Spinal cord (tissue), 10 donors: ENCODE data around the gene MAPK6. TPM values are rescaled to one million over a fixed set of nuclear protein-coding genes. Genes with fewer than 3 reads are reported as not detected.
"Not testable (repeated sequence)": the region's sequence is repeated elsewhere in the genome, so short reads cannot be mapped to it uniquely, and the experiment has no call there.

Experiments
- DNase-seq, 6 donors: peaks; one replicate each; pipeline versions ENCODE4 v3.0.0 to v3.0.0-alpha.2; 2013 to 2015; ENCODE audit warnings: low spot score in 6 of 6, low read depth in 4 of 6
- H3K27ac ChIP-seq: one replicate; pipeline ENCODE4 v1.5.1; 2013; ENCODE audit warnings: low read depth, low read length, control low read depth
- H3K27me3 ChIP-seq: one replicate; pipeline ENCODE4 v1.6.1; 2013; ENCODE audit warnings: low read length; ENCODE audit not compliant: control insufficient read depth, insufficient read depth
- H3K36me3 ChIP-seq: one replicate; pipeline ENCODE4 v1.6.1; 2013; ENCODE audit warnings: low read length; ENCODE audit not compliant: control insufficient read depth, insufficient read depth
- H3K4me1 ChIP-seq: one replicate; pipeline ENCODE4 v1.6.1; 2013; ENCODE audit warnings: low read length; ENCODE audit not compliant: control insufficient read depth, insufficient read depth
- H3K4me3 ChIP-seq: one replicate; pipeline ENCODE4 v1.5.1; 2013; ENCODE audit warnings: low read depth, low read length, control low read depth
- H3K9me3 ChIP-seq: one replicate; pipeline ENCODE4 v1.6.1; 2013; ENCODE audit warnings: low read length; ENCODE audit not compliant: control insufficient read depth, insufficient read depth
- WGBS: methylation state at CpG from one replicate; pipeline ENCODE4 v1.1.5; 2013; ENCODE audit warnings: missing lambda C conversion rate; ENCODE audit not compliant: insufficient coverage; 5-methylcytosine and 5-hydroxymethylcytosine counted together
- polyA plus RNA-seq, 2 donors: library from polyadenylated mRNA; unstranded; fragments of 120-200 nt; gene quantifications; one replicate each; pipeline ENCODE4 v1.2.1, GENCODE V29; 2013; ENCODE audit not compliant: insufficient read length in 2 of 2
- total RNA-seq, 2 donors: library from RNA; depleted of rRNA in 1 of 2; stranded (reverse); fragments of 120-200 nt in 1 of 2; fragments of >200 nt in 1 of 2; gene quantifications; one replicate each; pipeline versions ENCODE4 v1.2.3 to v1.2.4, GENCODE V29; 2013 to 2014
- donor health status: healthy.

Gene MAPK6
- total and polyA plus RNA-seq, 4 donors: 36.5 to 85.9 (median 64.3) TPM

- Histone ChIP-seq H3K27ac (no peak overlapping the region), H3K4me1 (peaks cover 3% of the 10 kb centered on the region), H3K27me3 (no peaks in the 10 kb centered on the region), H3K9me3 (no peaks in the 10 kb centered on the region), H3K4me3 (no peak overlapping the region), H3K36me3 (no peaks in the 10 kb centered on the region)
- DNase-seq: no peak
Observed at GRCh38 chr15:52085299-52085698, 66.3 kb downstream of the MAPK6 start.

- H3K27me3 ChIP-seq: no peaks in the 10 kb centered on the region
- no peak for DNase-seq
- H3K9me3 ChIP-seq: no peaks in the 10 kb centered on the region
- H3K4me3 ChIP-seq: no peak overlapping the region
- H3K4me1 ChIP-seq: peaks cover 3% of the 10 kb centered on the region
- no peaks in the 10 kb centered on the region for H3K36me3 ChIP-seq
- 100% methylated on average over 1 of the region's 5 CpGs for WGBS
- no peak overlapping the region for H3K27ac ChIP-seq
Observed at GRCh38 chr15:52086011-52086786, 67.2 kb downstream of the MAPK6 start.

- Histone ChIP-seq H3K27me3 (no peaks in the 10 kb centered on the region), H3K9me3 (no peaks in the 10 kb centered on the region), H3K27ac (no peak overlapping the region), H3K4me3 (no peak overlapping the region), H3K4me1 (no peaks in the 10 kb centered on the region), H3K36me3 (no peaks in the 10 kb centered on the region)
- no peak for DNase-seq
Observed at GRCh38 chr15:52090193-52090592, 71.2 kb downstream of the MAPK6 start.

- 80% methylated on average over 2 of the region's 4 CpGs for WGBS
- DNase-seq: no peak
- Histone ChIP-seq H3K27me3 (no peaks in the 10 kb centered on the region), H3K4me3 (no peak overlapping the region), H3K9me3 (no peaks in the 10 kb centered on the region), H3K36me3 (no peaks in the 10 kb centered on the region), H3K27ac (no peak overlapping the region), H3K4me1 (no peaks in the 10 kb centered on the region)
Observed at GRCh38 chr15:52093167-52093538, 74.1 kb downstream of the MAPK6 start.

- no peaks in the 10 kb centered on the region for H3K36me3 ChIP-seq
- H3K4me3 ChIP-seq: no peak overlapping the region
- H3K27me3 ChIP-seq: no peaks in the 10 kb centered on the region
- no peak for DNase-seq
- no peak overlapping the region for H3K27ac ChIP-seq
- 86% methylated on average over 10 of the region's 12 CpGs for WGBS
- H3K9me3 ChIP-seq: no peaks in the 10 kb centered on the region
- no peaks in the 10 kb centered on the region for H3K4me1 ChIP-seq
Observed at GRCh38 chr15:52093539-52094510, 74.8 kb downstream of the MAPK6 start.

GRCh38 chr15:52094811-52095584 is 76.0 kb downstream of the MAPK6 start:
- Histone ChIP-seq H3K9me3 (no peaks in the 10 kb centered on the region), H3K4me1 (no peaks in the 10 kb centered on the region), H3K4me3 (no peak overlapping the region), H3K27me3 (no peaks in the 10 kb centered on the region), H3K27ac (no peak overlapping the region), H3K36me3 (no peaks in the 10 kb centered on the region)
- no peak for DNase-seq
- WGBS: 92% methylated on average over 10 of the region's 12 CpGs

GRCh38 chr15:52095597-52096262 is 76.7 kb downstream of the MAPK6 start:
- Histone ChIP-seq H3K27me3 (no peaks in the 10 kb centered on the region), H3K9me3 (no peaks in the 10 kb centered on the region), H3K4me1 (no peaks in the 10 kb centered on the region), H3K27ac (no peak overlapping the region), H3K4me3 (no peak overlapping the region), H3K36me3 (no peaks in the 10 kb centered on the region)
- no peak for DNase-seq
- WGBS: no CpG with 5 or more reads among the region's 4 CpGs

- H3K4me1 ChIP-seq, H3K9me3 ChIP-seq, H3K27me3 ChIP-seq, H3K36me3 ChIP-seq, H3K27ac ChIP-seq, DNase-seq, H3K4me3 ChIP-seq: not testable (repeated sequence)
- no CpG with 5 or more reads among the region's 9 CpGs for WGBS
Observed at GRCh38 chr15:52096536-52096935, 77.5 kb downstream of the MAPK6 start.

- DNase-seq: no peak
- H3K27me3 ChIP-seq: no peaks in the 10 kb centered on the region
- no peak overlapping the region for H3K4me3 ChIP-seq
- no peaks in the 10 kb centered on the region for H3K4me1 ChIP-seq
- H3K36me3 ChIP-seq: no peaks in the 10 kb centered on the region
- H3K27ac ChIP-seq: no peak overlapping the region
- H3K9me3 ChIP-seq: no peaks in the 10 kb centered on the region
Observed at GRCh38 chr15:52097180-52097579, 78.2 kb downstream of the MAPK6 start.
